DND-41 (cell line): ENCODE data around the gene FRA10AC1.

Experiments used
- ATAC-seq: fragments of 200-7000 bp; cut with Tn5 transposase; 3 replicates; pipeline ENCODE4 v1.9.1; 2021; ENCODE audit warnings: low read depth; ENCODE audit not compliant: insufficient read depth
- DNase-seq: peaks from one replicate; pipeline ENCODE4 v3.0.0-alpha.2; 2020
- H2AFZ ChIP-seq: 2 replicates; pipeline ENCODE4 v1.6.0; 2012; ENCODE audit warnings: low read depth, low read length
- H3K27ac ChIP-seq: 2 replicates; pipeline ENCODE4 v1.5.1; 2012; ENCODE audit warnings: low read length, inconsistent platforms
- H3K27me3 ChIP-seq: fragments of 200-600 bp; sonication (generic); 2 replicates; pipeline ENCODE4 v1.6.0; 2012; ENCODE audit warnings: low read length, mild to moderate bottlenecking, inconsistent platforms; ENCODE audit not compliant: insufficient read depth, poor library complexity
- H3K36me3 ChIP-seq: 2 replicates; pipeline ENCODE4 v1.5.1; 2012; ENCODE audit warnings: low read length, inconsistent platforms; ENCODE audit not compliant: insufficient read depth
- H3K4me1 ChIP-seq: 2 replicates; pipeline ENCODE4 v1.5.1; 2012; ENCODE audit warnings: mild to moderate bottlenecking, low read length; ENCODE audit not compliant: insufficient read depth
- H3K4me2 ChIP-seq: 2 replicates; pipeline ENCODE4 v1.6.0; 2012; ENCODE audit warnings: mild to moderate bottlenecking, moderate library complexity, low read length, inconsistent platforms; ENCODE audit not compliant: insufficient read depth
- H3K4me3 ChIP-seq, 2 experiments: fragments of 200-600 bp in 1 of 2; shearing (Covaris generic) in 1 of 2; 2 replicates each; pipeline ENCODE4 v1.5.1; 2012 to 2016; ENCODE audit warnings: inconsistent platforms in 2 of 2, low read length in 2 of 2, mild to moderate bottlenecking in 2 of 2, low read depth in 1 of 2, moderate library complexity in 1 of 2
- H3K79me2 ChIP-seq: 2 replicates; pipeline ENCODE4 v1.6.0; 2012; ENCODE audit warnings: low read length, inconsistent platforms; ENCODE audit not compliant: insufficient read depth
- H3K9ac ChIP-seq: 2 replicates; pipeline ENCODE4 v1.6.0; 2012; ENCODE audit warnings: low read depth, mild to moderate bottlenecking, inconsistent platforms, low read length, moderate library complexity
- H3K9me3 ChIP-seq: 2 replicates; pipeline ENCODE4 v1.5.1; 2012; ENCODE audit warnings: low read length, moderate library complexity, mild to moderate bottlenecking, inconsistent platforms; ENCODE audit not compliant: insufficient read depth, severe bottlenecking
- H4K20me1 ChIP-seq: 2 replicates; pipeline ENCODE4 v1.6.0; 2012; ENCODE audit warnings: low read length; ENCODE audit not compliant: insufficient read depth
- EZH2 ChIP-seq: IDR thresholded peaks from 3 replicates; pipeline ENCODE4 v1.6.1; 2012; ENCODE audit warnings: borderline replicate concordance, low read depth, mild to moderate bottlenecking, moderate library complexity, low read length, inconsistent platforms; ENCODE audit not compliant: severe bottlenecking
- TF ChIP-seq, protein P1 (sequence below): IDR thresholded peaks from 2 replicates; pipeline ENCODE4 v1.5.1; 2012; ENCODE audit warnings: borderline replicate concordance, low read length, moderate library complexity, mild to moderate bottlenecking; ENCODE audit not compliant: poor library complexity, severe bottlenecking; ENCODE audit errors: extremely low read depth

Gene FRA10AC1

DNA sequence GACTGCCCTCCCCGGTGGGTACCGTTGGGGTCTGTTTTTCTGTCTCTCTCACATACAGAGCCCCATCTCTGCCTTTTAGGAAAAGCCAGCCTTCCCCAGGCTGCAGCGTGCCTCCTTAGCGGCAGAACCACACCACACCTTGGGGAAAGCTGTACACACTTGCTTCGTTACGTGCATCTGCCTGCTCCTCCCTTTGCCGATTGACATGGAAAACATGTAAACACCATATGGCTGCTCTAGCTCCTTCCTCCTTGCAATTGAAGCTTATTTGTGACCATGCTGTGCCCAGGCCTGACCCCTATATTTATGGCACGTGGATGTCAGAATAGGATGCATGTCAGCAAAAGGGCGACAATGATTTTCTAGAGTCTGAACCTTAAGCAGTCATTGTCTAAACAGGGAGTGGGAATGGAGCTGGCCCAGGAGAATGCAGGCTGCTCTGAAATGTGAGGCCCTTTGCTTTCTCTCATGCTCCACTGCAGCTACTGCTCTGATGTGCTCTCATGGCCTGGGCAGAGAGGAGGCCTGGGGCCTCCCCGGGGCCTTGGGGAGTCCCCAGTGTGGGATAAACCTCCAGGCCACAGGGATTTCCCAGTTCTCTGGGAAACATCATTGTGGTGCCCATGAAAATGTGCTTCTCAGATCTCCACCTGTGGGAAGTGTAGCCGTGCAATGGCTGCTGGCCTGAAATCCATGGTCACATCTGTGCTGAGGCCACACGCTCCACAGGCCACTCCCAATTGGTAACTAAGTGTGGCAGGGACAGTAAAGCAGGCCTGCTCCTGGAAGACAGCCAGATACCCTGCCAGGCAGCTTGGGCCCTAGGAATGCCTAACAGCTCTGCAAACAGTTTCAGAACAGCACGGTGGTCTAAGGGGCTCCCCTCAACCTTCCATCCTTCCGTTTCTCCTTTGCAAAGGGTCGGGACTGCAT is 71.5 kb downstream of the FRA10AC1 start:
- no peaks in the 10 kb centered on the region for H3K36me3 ChIP-seq
- no peak overlapping the region for H3K9ac ChIP-seq
- no peaks in the 10 kb centered on the region for H3K27me3 ChIP-seq
- no peaks in the 10 kb centered on the region for H3K9me3 ChIP-seq
- H2AFZ ChIP-seq = no peak overlapping the region
- TF ChIP-seq, protein P1, sequence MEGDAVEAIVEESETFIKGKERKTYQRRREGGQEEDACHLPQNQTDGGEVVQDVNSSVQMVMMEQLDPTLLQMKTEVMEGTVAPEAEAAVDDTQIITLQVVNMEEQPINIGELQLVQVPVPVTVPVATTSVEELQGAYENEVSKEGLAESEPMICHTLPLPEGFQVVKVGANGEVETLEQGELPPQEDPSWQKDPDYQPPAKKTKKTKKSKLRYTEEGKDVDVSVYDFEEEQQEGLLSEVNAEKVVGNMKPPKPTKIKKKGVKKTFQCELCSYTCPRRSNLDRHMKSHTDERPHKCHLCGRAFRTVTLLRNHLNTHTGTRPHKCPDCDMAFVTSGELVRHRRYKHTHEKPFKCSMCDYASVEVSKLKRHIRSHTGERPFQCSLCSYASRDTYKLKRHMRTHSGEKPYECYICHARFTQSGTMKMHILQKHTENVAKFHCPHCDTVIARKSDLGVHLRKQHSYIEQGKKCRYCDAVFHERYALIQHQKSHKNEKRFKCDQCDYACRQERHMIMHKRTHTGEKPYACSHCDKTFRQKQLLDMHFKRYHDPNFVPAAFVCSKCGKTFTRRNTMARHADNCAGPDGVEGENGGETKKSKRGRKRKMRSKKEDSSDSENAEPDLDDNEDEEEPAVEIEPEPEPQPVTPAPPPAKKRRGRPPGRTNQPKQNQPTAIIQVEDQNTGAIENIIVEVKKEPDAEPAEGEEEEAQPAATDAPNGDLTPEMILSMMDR = no peak
- TF ChIP-seq EZH2 = no peak
- no peak overlapping the region for H3K4me3 ChIP-seq
- no peak overlapping the region for H3K27ac ChIP-seq
- H4K20me1 ChIP-seq = no peaks in the 10 kb centered on the region
- no peaks in the 10 kb centered on the region for H3K79me2 ChIP-seq
- no peaks in the 10 kb centered on the region for H3K4me1 ChIP-seq
- no peak for DNase-seq
- no peak for ATAC-seq
- no peak overlapping the region for H3K4me2 ChIP-seq

DNA sequence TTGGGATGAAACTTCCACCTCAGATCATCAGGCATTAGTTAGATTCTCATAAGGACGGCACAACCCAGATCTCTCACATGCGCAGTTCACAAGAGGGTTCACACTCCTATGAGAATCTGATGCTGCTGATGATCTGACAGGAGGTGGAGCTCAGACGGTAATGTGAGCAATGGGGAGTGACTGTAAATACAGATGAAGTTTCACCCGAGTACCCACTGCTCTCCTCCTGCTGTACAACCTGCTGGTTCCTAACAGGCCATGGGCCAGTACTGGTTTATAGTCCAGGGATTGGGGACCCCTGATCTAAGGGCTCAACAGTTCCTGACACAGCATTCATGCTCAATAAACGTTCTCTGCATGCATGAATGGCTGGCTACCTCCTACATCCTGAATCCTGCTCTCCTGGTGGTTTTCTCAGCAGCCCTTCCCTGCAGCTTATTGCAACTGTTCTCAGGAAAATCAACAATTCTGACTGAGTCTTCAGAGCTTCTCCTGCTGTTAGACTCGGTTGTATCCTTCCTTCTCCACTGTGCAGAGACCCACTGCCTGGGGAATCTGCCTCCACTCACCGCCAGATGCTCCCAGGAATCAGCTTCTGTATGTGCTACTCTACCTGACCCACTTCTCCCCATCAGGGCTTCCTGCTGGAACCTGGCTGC is 72.6 kb downstream of the FRA10AC1 start:
- DNase-seq (no peak), ATAC-seq (no peak)
- peaks cover 4% of the 10 kb centered on the region for H3K27me3 ChIP-seq
- no peaks in the 10 kb centered on the region for H3K36me3 ChIP-seq
- no peaks in the 10 kb centered on the region for H3K4me1 ChIP-seq
- no peaks in the 10 kb centered on the region for H4K20me1 ChIP-seq
- TF ChIP-seq EZH2 = no peak
- TF ChIP-seq, protein P1 = no peak
- no peaks in the 10 kb centered on the region for H3K79me2 ChIP-seq
- no peak overlapping the region for H3K4me2 ChIP-seq
- H3K27ac ChIP-seq = no peak overlapping the region
- H3K9ac ChIP-seq = no peak overlapping the region
- no peak overlapping the region for H2AFZ ChIP-seq
- H3K4me3 ChIP-seq = no peak overlapping the region
- no peaks in the 10 kb centered on the region for H3K9me3 ChIP-seq

DNA sequence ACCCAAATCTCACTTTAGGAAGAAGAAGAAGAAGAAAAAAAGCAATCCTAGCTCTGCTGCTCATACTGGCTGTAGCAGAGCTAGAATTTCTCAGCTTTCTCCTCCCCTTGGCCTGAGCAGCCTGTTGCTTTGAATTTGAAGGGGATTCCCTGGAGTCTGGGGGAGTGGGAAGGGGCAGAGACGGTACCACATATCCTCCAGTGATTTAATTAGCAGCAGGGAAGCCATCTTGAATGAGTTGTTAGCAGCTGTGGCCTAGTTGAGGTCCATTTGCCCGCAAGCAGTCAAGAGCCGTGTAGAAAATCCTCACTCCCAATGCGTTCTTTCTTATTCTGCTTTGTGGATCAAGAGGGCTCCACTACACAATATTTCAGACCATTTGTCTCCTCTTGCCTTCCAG is 73.5 kb downstream of the FRA10AC1 start:
- no peak for ATAC-seq
- Histone ChIP-seq H4K20me1 (no peaks in the 10 kb centered on the region), H2AFZ (no peak overlapping the region), H3K4me3 (no peak overlapping the region), H3K4me2 (no peak overlapping the region), H3K79me2 (no peaks in the 10 kb centered on the region), H3K4me1 (no peaks in the 10 kb centered on the region), H3K9ac (no peak overlapping the region), H3K9me3 (no peaks in the 10 kb centered on the region), H3K27me3 (peaks cover 6% of the 10 kb centered on the region), H3K27ac (no peak overlapping the region), H3K36me3 (no peaks in the 10 kb centered on the region)
- TF ChIP-seq, protein P1 = no peak
- no peak for TF ChIP-seq EZH2
- no peak for DNase-seq
